ENCODE results near the gene NTSR1.

Gene NTSR1

GRCh38 chr20:62805155-62805710, 96.6 kb downstream of the NTSR1 start:
- TF ChIP-seq CTCF (IDR thresholded peaks at IDR 0.05; ENCODE audit: low read length, missing control alignments): no peak
- DNase-seq (ENCODE audit: low read depth): no peak
- peak overlapping the region; percentile 72 for H3K4me3 ChIP-seq (replicated peaks; ENCODE audit: low read depth, low read length)

- no peak for DNase-seq (ENCODE audit: low read depth)
- no peak for TF ChIP-seq CTCF (IDR thresholded peaks at IDR 0.05; ENCODE audit: low read length, missing control alignments)
- H3K4me3 ChIP-seq (replicated peaks; ENCODE audit: low read depth, low read length): peak overlapping the region; percentile 72
These were observed 97.2 kb downstream of the NTSR1 start for GRCh38 chr20:62805711-62806382.

- no peak for TF ChIP-seq CTCF (IDR thresholded peaks at IDR 0.05; ENCODE audit: low read length, missing control alignments)
- no peak for DNase-seq (ENCODE audit: low read depth)
- H3K4me3 ChIP-seq (replicated peaks; ENCODE audit: low read depth, low read length): peak overlapping the region; percentile 72
These were observed 97.9 kb downstream of the NTSR1 start for GRCh38 chr20:62806383-62807050.

GRCh38 chr20:62807444-62808210, 99.0 kb downstream of the NTSR1 start:
- no peak for TF ChIP-seq CTCF (IDR thresholded peaks at IDR 0.05; ENCODE audit: low read length, missing control alignments)
- no peak for DNase-seq (ENCODE audit: low read depth)
- no peak overlapping the region for H3K4me3 ChIP-seq (replicated peaks; ENCODE audit: low read depth, low read length)

GRCh38 chr20:62808211-62808865, 99.7 kb downstream of the NTSR1 start:
- peak; percentile 91 for TF ChIP-seq CTCF (IDR thresholded peaks at IDR 0.05; ENCODE audit: low read length, missing control alignments)
- DNase-seq (ENCODE audit: low read depth): peak; percentile 62
- no peak overlapping the region for H3K4me3 ChIP-seq (replicated peaks; ENCODE audit: low read depth, low read length)

- no peak for DNase-seq (ENCODE audit: low read depth)
- H3K4me3 ChIP-seq (replicated peaks; ENCODE audit: low read depth, low read length): no peak overlapping the region
- no peak for TF ChIP-seq CTCF (IDR thresholded peaks at IDR 0.05; ENCODE audit: low read length, missing control alignments)
These were observed 101.1 kb downstream of the NTSR1 start for GRCh38 chr20:62809530-62810428.
